GM12801 (cell line): ENCODE measurements around the gene MST1.

Experiments used
- CTCF ChIP-seq: IDR thresholded peaks from one replicate; pipeline ENCODE4 v1.5.1; 2011; ENCODE audit warnings: control low read depth; ENCODE audit not compliant: insufficient read length; ENCODE audit errors: extremely low read depth

The MST1 gene

DNA sequence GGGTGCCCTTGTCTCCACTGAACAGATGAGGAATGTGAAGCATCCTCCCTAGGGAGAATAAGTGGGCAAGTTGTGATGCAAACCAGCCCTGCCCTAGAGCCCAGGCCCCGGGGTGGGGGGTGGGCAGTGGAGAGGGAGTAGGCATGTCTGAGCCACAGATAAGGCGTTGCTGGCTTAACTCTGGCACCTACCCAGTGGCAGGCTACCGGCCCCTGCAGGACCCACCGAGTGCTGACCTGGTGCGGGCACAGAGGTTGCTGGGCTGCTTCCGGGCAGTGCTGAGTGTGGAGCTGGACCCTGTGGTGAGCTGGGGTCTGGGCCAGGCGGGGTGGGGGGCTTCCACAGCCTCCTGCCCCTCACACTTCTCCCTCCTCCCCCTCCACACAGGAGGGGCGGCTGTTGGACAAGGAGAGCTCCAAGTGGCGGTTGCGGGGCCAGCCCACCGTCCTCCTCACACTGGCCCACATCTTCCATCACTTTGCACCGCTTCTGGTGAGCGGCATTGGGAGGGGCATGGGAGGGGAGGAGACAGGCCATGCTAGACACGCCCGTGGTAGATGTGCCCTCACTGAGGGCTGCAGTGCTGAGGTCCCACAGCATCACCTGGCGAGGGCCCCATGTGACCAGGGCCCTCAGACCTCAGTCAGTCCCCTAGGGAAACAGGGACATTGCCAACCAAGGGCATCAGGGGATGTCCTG, 10.2 kb upstream of the MST1 start:
- no peak for TF ChIP-seq CTCF

- no peak for TF ChIP-seq CTCF
Observed at GRCh38 chr3:49683162-49683561, 6.1 kb downstream of the MST1 start.

DNA sequence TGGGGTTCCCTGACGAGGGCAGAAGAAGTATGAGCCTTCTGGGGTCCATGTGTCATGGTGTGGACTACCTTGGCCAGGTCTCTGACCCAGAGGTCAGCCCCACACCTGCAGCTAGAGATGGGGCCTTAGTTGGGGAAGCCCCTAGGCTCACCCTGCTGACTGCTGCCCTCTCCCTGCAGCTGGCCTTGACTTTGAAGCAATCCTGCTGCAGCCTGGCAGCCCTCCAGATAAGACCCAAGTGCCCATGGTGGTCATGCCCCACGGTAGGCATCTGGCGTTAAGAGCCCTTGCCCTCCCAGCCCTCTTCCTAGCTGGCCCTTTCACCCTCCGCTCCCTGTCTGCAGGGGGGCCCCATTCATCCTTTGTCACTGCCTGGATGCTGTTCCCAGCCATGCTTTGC, 7.7 kb downstream of the MST1 start:
- TF ChIP-seq CTCF, result no peak

DNA sequence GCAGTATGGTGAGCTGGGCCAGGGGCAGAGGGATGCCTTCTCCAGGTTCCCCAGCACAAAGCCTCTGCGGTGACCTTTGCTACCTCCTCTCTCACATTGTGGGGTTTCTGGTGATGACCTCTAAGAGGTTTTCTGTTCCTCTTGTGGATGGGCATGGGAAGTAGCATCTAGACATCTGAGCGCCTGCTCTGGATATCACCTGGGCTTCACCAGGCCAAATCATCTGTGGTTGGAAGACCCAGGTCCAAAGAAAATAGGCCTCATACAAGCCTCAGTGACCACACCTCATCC, 8.1 kb downstream of the MST1 start:
- no peak for TF ChIP-seq CTCF

GRCh38 chr3:49680493-49681231, 8.6 kb downstream of the MST1 start:
- TF ChIP-seq CTCF, result no peak

DNA sequence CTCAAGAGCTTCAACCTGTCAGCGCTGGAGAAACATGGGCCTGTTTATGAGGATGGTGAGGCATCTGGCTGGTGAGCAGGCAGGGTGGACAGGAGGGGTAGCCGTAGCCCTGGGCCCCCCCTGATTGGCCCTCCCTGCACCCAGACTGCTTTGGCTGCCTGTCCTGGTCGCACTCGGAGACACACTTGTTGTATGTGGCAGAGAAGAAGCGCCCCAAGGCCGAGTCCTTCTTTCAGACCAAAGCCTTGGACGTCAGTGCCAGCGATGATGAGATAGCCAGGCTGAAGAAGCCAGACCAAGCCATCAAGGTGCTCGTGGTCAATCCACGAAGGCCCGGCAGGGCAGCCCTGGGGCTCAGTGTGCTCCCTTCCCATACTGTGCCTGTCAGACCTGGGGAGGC, 13.4 kb downstream of the MST1 start:
- no peak for TF ChIP-seq CTCF

- no peak for TF ChIP-seq CTCF
Observed at GRCh38 chr3:49674497-49674983, 14.7 kb downstream of the MST1 start.
